A673 (cell line): ENCODE data around the gene UBR4. TPM values are rescaled to one million over a fixed set of nuclear protein-coding genes. Genes with fewer than 3 reads are reported as not detected.

Experiments
- BruUV-seq: library from RNA; stranded (reverse); fragments of 400-500 nt; replicated peaks from 2 replicates; lab custom pipeline; 2021; lab: Mats Ljungman, UMichigan
- CTCF ChIA-PET: fragments of 300-600 bp; sonication (Branson Sonifier 250); formaldehyde crosslinking; loops from one replicate; lab custom pipeline; 2022; ENCODE audit warnings: antibody characterized with exemption; lab: Charles Lee
- POLR2A ChIA-PET: fragments of 300-600 bp; sonication (Branson Sonifier 250); formaldehyde crosslinking; loops from one replicate; lab custom pipeline; 2022; ENCODE audit warnings: antibody characterized with exemption; ENCODE audit not compliant: low non-redundant PET; lab: Charles Lee
- DNase-seq: peaks from one replicate; pipeline ENCODE4 v3.0.0-alpha.2; 2015; ENCODE audit warnings: low spot score
- H3K27ac ChIP-seq: fragments of 200-600 bp; sonication (generic); 2 replicates; pipeline ENCODE4 v1.5.1; 2016; ENCODE audit warnings: mixed run types, low read depth, mild to moderate bottlenecking, mixed read lengths, antibody characterized with exemption, low read length; ENCODE audit not compliant: poor library complexity, severe bottlenecking
- H3K27me3 ChIP-seq: fragments of 200-600 bp; sonication (generic); replicated peaks from 2 replicates; pipeline ENCODE4 v1.6.1; 2017; ENCODE audit warnings: mixed run types, low read depth, mild to moderate bottlenecking, mixed read lengths, antibody characterized with exemption, low read length; ENCODE audit not compliant: insufficient read depth, poor library complexity
- H3K36me3 ChIP-seq: fragments of 200-600 bp; sonication (generic); 2 replicates; pipeline ENCODE4 v1.6.1; 2016; ENCODE audit warnings: mixed run types, mild to moderate bottlenecking, mixed read lengths, antibody characterized with exemption, low read length; ENCODE audit not compliant: insufficient read depth, poor library complexity, severe bottlenecking
- H3K4me1 ChIP-seq: fragments of 200-600 bp; sonication (generic); 2 replicates; pipeline ENCODE4 v1.6.1; 2017; ENCODE audit warnings: mixed run types, mild to moderate bottlenecking, mixed read lengths, antibody characterized with exemption, low read length; ENCODE audit not compliant: insufficient read depth, poor library complexity, severe bottlenecking
- H3K4me3 ChIP-seq: fragments of 200-600 bp; sonication (generic); 2 replicates; pipeline ENCODE4 v1.5.1; 2016; ENCODE audit warnings: low read depth, mixed run types, mild to moderate bottlenecking, mixed read lengths, low read length; ENCODE audit not compliant: poor library complexity, severe bottlenecking
- H3K9me3 ChIP-seq: fragments of 200-600 bp; sonication (generic); 2 replicates; pipeline ENCODE4 v1.6.1; 2016; ENCODE audit warnings: mixed run types, low read depth, mild to moderate bottlenecking, mixed read lengths, antibody characterized with exemption, low read length; ENCODE audit not compliant: poor library complexity, severe bottlenecking
- EZH2 ChIP-seq: fragments of 200-600 bp; sonication (generic); IDR thresholded peaks from 2 replicates; pipeline ENCODE4 v1.6.1; 2017; ENCODE audit warnings: borderline replicate concordance, low read depth, mild to moderate bottlenecking, mixed read lengths, antibody characterized with exemption, low read length; ENCODE audit not compliant: poor library complexity, severe bottlenecking
- intact Hi-C: fragments of 100-400 bp; cut with micrococcal nuclease; formaldehyde crosslinking; loops from one replicate; pipeline ENCODE4 v1.10.0; 2022; ENCODE audit not compliant: unreplicated experiment
- total RNA-seq: library from RNA; stranded (reverse); gene quantifications from 2 replicates; pipeline ENCODE4 v1.2.3, GENCODE V29; 2021
- TF ChIP-seq, protein P1 (sequence below): fragments of 300-800, 200-600 bp; sonication (generic); conservative IDR thresholded peaks from 2 replicates; pipeline ENCODE4 v1.5.1; 2017; ENCODE audit warnings: low read depth, mild to moderate bottlenecking, antibody characterized with exemption, low read length, moderate library complexity, mixed read lengths

UBR4 gene
- total RNA-seq, 1 experiment from 2014 or later = 214 TPM

DNA sequence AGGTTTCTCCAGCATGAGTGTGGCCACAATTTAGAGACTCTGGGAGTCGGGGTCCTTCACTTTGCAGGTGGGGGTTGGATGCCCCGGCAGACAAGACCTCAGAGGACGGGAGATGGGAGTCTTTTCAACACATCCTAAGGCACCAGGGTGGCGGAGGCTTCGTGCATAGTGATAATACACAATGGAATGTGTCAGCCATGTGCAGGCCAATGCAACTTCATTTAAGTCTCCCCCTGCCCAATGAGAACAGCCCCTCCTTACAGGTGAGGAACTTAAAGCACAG, 177.7 kb downstream of the UBR4 start:
- Histone ChIP-seq H3K36me3 (no peaks in the 10 kb centered on the region), H3K27ac (no peak overlapping the region), H3K4me3 (no peak overlapping the region), H3K27me3 (no peaks in the 10 kb centered on the region), H3K4me1 (peaks cover 8% of the 10 kb centered on the region), H3K9me3 (no peaks in the 10 kb centered on the region)
- intact Hi-C loops = no loop called here
- TF ChIP-seq, protein P1, sequence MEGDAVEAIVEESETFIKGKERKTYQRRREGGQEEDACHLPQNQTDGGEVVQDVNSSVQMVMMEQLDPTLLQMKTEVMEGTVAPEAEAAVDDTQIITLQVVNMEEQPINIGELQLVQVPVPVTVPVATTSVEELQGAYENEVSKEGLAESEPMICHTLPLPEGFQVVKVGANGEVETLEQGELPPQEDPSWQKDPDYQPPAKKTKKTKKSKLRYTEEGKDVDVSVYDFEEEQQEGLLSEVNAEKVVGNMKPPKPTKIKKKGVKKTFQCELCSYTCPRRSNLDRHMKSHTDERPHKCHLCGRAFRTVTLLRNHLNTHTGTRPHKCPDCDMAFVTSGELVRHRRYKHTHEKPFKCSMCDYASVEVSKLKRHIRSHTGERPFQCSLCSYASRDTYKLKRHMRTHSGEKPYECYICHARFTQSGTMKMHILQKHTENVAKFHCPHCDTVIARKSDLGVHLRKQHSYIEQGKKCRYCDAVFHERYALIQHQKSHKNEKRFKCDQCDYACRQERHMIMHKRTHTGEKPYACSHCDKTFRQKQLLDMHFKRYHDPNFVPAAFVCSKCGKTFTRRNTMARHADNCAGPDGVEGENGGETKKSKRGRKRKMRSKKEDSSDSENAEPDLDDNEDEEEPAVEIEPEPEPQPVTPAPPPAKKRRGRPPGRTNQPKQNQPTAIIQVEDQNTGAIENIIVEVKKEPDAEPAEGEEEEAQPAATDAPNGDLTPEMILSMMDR = no peak
- TF ChIP-seq EZH2 = no peak
- no peak for DNase-seq
- POLR2A ChIA-PET = no interaction called here
- no TSS peak for BruUV-seq
- CTCF ChIA-PET = no interaction called here

DNA sequence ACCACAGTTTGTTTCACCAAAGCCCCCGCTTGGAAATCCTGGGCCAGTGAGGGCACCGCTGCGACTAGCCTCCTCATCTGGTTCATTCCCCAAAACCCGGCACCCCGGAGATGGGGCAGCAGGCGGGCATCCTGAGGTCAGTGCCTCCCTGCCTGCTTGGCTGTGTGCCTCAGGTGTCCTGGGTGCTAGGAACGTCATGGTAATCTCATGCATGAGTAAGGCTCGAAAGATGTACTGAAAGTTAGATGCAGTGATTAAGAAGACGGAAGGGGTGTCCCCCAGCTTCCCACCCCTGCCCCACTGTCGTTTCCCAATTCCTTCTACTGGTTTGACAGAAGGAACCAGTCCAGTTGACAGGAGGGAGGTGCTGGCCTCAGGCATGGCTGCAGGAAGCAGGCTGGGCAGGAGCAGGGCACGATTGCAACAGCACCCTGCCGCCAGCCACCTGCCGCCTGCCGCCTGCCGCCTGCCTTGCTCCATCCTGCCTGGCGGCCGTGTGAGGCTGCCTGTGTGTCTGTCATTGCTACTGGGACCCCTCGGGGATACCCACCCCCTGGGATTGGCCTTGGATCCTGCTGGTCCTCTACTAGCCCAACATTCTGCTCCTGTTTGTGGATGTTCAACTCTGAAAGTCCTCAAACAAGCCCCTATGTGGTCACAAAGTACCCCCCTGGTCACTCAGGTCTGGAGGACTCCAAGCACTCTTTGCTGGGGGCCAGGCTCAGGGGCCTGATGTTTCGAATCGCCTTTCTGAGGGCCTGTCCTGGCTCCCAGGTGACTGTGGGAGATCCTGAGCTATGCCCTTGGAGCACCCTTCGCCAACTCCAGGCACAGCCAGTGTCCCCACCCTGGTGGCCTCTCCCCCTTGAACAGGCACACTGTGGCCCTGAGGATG, 180.6 kb downstream of the UBR4 start:
- ChIA-PET CTCF (no interaction called here), POLR2A (no interaction called here)
- intact Hi-C loops = no loop called here
- no peaks in the 10 kb centered on the region for H3K27me3 ChIP-seq
- DNase-seq = no peak
- no peak overlapping the region for H3K27ac ChIP-seq
- BruUV-seq = no TSS peak
- no peak overlapping the region for H3K4me3 ChIP-seq
- no peaks in the 10 kb centered on the region for H3K36me3 ChIP-seq
- H3K9me3 ChIP-seq = no peaks in the 10 kb centered on the region
- peaks cover 8% of the 10 kb centered on the region for H3K4me1 ChIP-seq
- no peak for TF ChIP-seq EZH2
- TF ChIP-seq, protein P1 = no peak

DNA sequence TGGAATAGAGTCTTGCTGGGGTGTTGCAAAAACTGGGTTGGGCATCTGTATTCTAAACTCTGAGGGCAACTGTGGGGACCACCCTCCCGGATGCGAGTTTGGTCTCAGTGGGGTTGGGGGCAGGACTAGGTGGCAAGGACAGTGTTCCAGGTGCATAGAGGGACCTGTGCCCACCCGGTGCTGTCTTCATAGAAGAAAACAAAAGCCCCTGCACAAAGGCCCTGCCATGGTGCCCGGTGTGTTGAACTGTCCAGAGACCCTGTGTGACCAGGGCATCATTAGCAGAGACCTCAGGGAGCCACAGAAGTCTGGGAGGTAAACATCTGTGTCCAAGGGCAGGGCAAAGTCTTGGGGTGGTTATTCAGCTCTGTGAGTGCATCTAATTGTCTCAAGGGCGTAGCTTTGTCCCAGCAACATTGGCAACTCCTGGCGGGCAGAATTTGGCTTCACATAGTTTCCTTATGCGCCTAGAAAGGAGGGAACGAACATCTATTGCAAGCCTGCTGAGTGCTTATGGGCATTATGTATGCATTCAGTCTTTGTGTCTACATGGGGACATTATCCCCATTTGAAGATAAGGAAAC, 181.4 kb downstream of the UBR4 start:
- Histone ChIP-seq H3K27ac (no peak overlapping the region), H3K9me3 (no peaks in the 10 kb centered on the region), H3K4me3 (no peak overlapping the region), H3K27me3 (no peaks in the 10 kb centered on the region), H3K4me1 (peaks cover 8% of the 10 kb centered on the region), H3K36me3 (no peaks in the 10 kb centered on the region)
- BruUV-seq = no TSS peak
- ChIA-PET POLR2A (no interaction called here), CTCF (no interaction called here)
- no peak for TF ChIP-seq EZH2
- TF ChIP-seq, protein P1 = no peak
- intact Hi-C loops = no loop called here
- no peak for DNase-seq
